Ishikawa (cell line): ENCODE results near the gene GOLGA6A.

Experiments
- EGR1 ChIP-seq: IDR thresholded peaks from 2 replicates; pipeline ENCODE4 v1.6.1; 2012
- EP300 ChIP-seq: IDR thresholded peaks from 2 replicates; pipeline ENCODE4 v1.6.1; 2012; ENCODE audit warnings: borderline replicate concordance
- NFIC ChIP-seq: IDR thresholded peaks from 2 replicates; pipeline ENCODE4 v1.6.1; 2012
- YY1 ChIP-seq: IDR thresholded peaks from 2 replicates; pipeline ENCODE4 v1.6.1; 2012; ENCODE audit warnings: low read depth

GRCh38 chr15:74053517-74053916 is 28.8 kb downstream of the GOLGA6A start:
- TF ChIP-seq EGR1: no peak
- TF ChIP-seq YY1: no peak
- TF ChIP-seq NFIC: no peak
- no peak for TF ChIP-seq EP300
